MM.1S (cell line): ENCODE measurements around the gene PCDHB7.
"Not testable (repeated sequence)": the region's sequence is repeated elsewhere in the genome, so short reads cannot be mapped to it uniquely, and the experiment has no call there.

Source experiments
- EZH2 ChIP-seq: fragments of 300-600 bp; sonication (generic); optimal IDR thresholded peaks from 2 replicates; pipeline ENCODE3; 2017; ENCODE audit warnings: low read depth, mild to moderate bottlenecking, antibody characterized with exemption, low read length, mixed read lengths
- TF ChIP-seq, protein P1 (sequence below): fragments of 300-600 bp; sonication (generic); IDR thresholded peaks from 2 replicates; pipeline ENCODE4 v1.5.1; 2016; ENCODE audit warnings: antibody characterized with exemption, low read length, mixed read lengths

DNA sequence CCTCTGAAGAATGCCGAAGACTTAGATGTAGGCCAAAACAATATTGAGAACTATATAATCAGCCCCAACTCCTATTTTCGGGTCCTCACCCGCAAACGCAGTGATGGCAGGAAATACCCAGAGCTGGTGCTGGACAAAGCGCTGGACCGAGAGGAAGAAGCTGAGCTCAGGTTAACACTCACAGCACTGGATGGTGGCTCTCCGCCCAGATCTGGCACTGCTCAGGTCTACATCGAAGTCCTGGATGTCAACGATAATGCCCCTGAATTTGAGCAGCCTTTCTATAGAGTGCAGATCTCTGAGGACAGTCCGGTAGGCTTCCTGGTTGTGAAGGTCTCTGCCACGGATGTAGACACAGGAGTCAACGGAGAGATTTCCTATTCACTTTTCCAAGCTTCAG lies 42.1 kb downstream of the PCDHB7 start:
- TF ChIP-seq, protein P1, sequence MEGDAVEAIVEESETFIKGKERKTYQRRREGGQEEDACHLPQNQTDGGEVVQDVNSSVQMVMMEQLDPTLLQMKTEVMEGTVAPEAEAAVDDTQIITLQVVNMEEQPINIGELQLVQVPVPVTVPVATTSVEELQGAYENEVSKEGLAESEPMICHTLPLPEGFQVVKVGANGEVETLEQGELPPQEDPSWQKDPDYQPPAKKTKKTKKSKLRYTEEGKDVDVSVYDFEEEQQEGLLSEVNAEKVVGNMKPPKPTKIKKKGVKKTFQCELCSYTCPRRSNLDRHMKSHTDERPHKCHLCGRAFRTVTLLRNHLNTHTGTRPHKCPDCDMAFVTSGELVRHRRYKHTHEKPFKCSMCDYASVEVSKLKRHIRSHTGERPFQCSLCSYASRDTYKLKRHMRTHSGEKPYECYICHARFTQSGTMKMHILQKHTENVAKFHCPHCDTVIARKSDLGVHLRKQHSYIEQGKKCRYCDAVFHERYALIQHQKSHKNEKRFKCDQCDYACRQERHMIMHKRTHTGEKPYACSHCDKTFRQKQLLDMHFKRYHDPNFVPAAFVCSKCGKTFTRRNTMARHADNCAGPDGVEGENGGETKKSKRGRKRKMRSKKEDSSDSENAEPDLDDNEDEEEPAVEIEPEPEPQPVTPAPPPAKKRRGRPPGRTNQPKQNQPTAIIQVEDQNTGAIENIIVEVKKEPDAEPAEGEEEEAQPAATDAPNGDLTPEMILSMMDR = not testable (repeated sequence)
- TF ChIP-seq EZH2 = not testable (repeated sequence)
